ENCODE results near the gene GPANK1. TPM values are rescaled to one million over a fixed set of nuclear protein-coding genes. Genes with fewer than 3 reads are reported as not detected.

Gene GPANK1
- total RNA-seq, 1 experiment from 2014 or later: 29.1 TPM

GRCh38 chr6:31691564-31692108 is 26.8 kb upstream of the GPANK1 start:
- no peaks in the 10 kb centered on the region for H3K4me1 Mint-ChIP-seq
- no peaks in the 10 kb centered on the region for H3K27me3 Mint-ChIP-seq (ENCODE audit: low read depth)
- CTCF ChIA-PET: interaction anchor here (1.1 kb wide), 1 partner anchor 22 kb away, joined by 3 read pairs; no protein-coding TSS in a partner anchor
- POLR2A ChIA-PET: no interaction called here
- TF ChIP-seq PRDM15 (CRISPR knock-in tag; IDR thresholded peaks at IDR 0.05) (no peak), ZNF416 (CRISPR knock-in tag; IDR thresholded peaks at IDR 0.05) (no peak), HMGXB4 (CRISPR knock-in tag; IDR thresholded peaks at IDR 0.05) (no peak), ATF6 (CRISPR knock-in tag; IDR thresholded peaks at IDR 0.05) (no peak), KAT7 (CRISPR knock-in tag; IDR thresholded peaks at IDR 0.05; ENCODE audit: borderline replicate concordance) (no peak), NR3C1 (CRISPR knock-in tag; conservative IDR thresholded peaks at IDR 0.05; ENCODE audit: low read depth) (no peak)
- DNase-seq (ENCODE audit: low spot score) (no peak), ATAC-seq (no peak)
- H3K27ac Mint-ChIP-seq: no peak overlapping the region
- H3K4me3 Mint-ChIP-seq: no peak overlapping the region
- H3K36me3 Mint-ChIP-seq: peaks cover 26% of the 10 kb centered on the region
- no peaks in the 10 kb centered on the region for H3K9me3 Mint-ChIP-seq

- POLR2A ChIA-PET: no interaction called here
- DNase-seq (ENCODE audit: low spot score) (no peak), ATAC-seq (no peak)
- Mint-ChIP-seq H3K27me3 (ENCODE audit: low read depth) (no peaks in the 10 kb centered on the region), H3K36me3 (peaks cover 20% of the 10 kb centered on the region), H3K9me3 (no peaks in the 10 kb centered on the region), H3K4me3 (no peak overlapping the region), H3K4me1 (no peaks in the 10 kb centered on the region), H3K27ac (no peak overlapping the region)
- CTCF ChIA-PET: interaction anchor here (0.9 to 2.2 kb wide), 4 partner anchors 22 to 79 kb away, joined by 3 to 13 read pairs (median 4); no protein-coding TSS in a partner anchor
- TF ChIP-seq ZNF396 (CRISPR knock-in tag; IDR thresholded peaks at IDR 0.05; ENCODE audit: borderline replicate concordance) (no peak), ZSCAN18 (CRISPR knock-in tag; IDR thresholded peaks at IDR 0.05) (no peak), EMX1 (CRISPR knock-in tag; IDR thresholded peaks at IDR 0.05) (no peak), CREM (CRISPR knock-in tag; IDR thresholded peaks at IDR 0.05) (no peak), MLX (CRISPR knock-in tag; IDR thresholded peaks at IDR 0.05) (no peak), ELF4 (CRISPR knock-in tag; IDR thresholded peaks at IDR 0.05; ENCODE audit: low read depth) (no peak), ZNF512 (CRISPR knock-in tag; IDR thresholded peaks at IDR 0.05; ENCODE audit: borderline replicate concordance) (no peak), ARID4B (CRISPR knock-in tag; IDR thresholded peaks at IDR 0.05; ENCODE audit: borderline replicate concordance) (no peak), ZBTB43 (CRISPR knock-in tag; IDR thresholded peaks at IDR 0.05) (no peak)
Observed at GRCh38 chr6:31691078-31691463, 26.3 kb upstream of the GPANK1 start.

Data from WTC11 (cell line).